HCT116 (cell line): ENCODE data around the gene PDLIM3.

Experiments used
- CEBPB ChIP-seq: IDR thresholded peaks from 2 replicates; pipeline ENCODE4 v1.6.1; 2012; ENCODE audit warnings: low read depth
- FOSL1 ChIP-seq: IDR thresholded peaks from 2 replicates; pipeline ENCODE4 v1.6.1; 2012; ENCODE audit warnings: low read depth
- JUND ChIP-seq: IDR thresholded peaks from 2 replicates; pipeline ENCODE4 v1.6.1; 2012
- POLR2A ChIP-seq: IDR thresholded peaks from 2 replicates; pipeline ENCODE4 v1.7.0; 2011; ENCODE audit warnings: borderline replicate concordance; ENCODE audit not compliant: insufficient read depth, insufficient read length; ENCODE audit errors: extremely low read depth
- RAD21 ChIP-seq: IDR thresholded peaks from 2 replicates; pipeline ENCODE4 v1.6.1; 2012; ENCODE audit warnings: low read depth, mild to moderate bottlenecking
- SRF ChIP-seq: IDR thresholded peaks from 2 replicates; pipeline ENCODE4 v1.6.1; 2012; ENCODE audit warnings: low read depth
- YY1 ChIP-seq: IDR thresholded peaks from 2 replicates; pipeline ENCODE4 v1.6.1; 2011; ENCODE audit warnings: low read length, low read depth, moderate library complexity, mild to moderate bottlenecking; ENCODE audit not compliant: insufficient replicate concordance; ENCODE audit errors: extremely low read depth
- TF ChIP-seq, protein P1 (sequence below), 3 experiments: fragments of 200-600 bp in 1 of 3; sonication (generic) in 1 of 3; IDR thresholded peaks in 2 of 3; conservative IDR thresholded peaks in 1 of 3; 2 replicates each; pipeline ENCODE4 v1.5.1; 2012 to 2017; ENCODE audit warnings: low read depth in 2 of 3, low read length in 2 of 3, antibody characterized with exemption in 1 of 3, borderline replicate concordance in 1 of 3, control low read depth in 1 of 3, mild to moderate bottlenecking in 1 of 3, mixed read lengths in 1 of 3, mixed run types in 1 of 3, moderate library complexity in 1 of 3; ENCODE audit not compliant: insufficient read depth in 1 of 3

DNA sequence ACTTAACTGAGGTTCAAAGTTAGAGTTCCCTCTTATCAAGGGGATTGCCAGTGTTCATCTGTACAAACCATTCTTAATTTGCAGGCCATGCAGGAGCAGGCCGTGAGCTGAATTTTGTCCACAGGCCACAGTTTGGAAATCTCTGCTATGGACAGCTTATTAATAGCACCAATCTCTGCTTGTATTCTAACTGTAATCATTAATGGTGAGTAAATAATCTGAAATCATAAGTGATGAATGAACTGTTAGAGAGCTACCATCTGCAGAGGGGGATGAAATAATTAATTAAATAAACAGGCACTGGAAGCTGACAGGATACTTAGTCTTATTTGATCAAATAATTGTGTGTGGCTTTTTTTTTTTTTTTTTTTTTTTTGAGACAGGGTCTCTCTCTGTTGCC lies 48.5 kb upstream of the PDLIM3 start:
- TF ChIP-seq POLR2A (no peak), JUND (no peak), FOSL1 (no peak), CEBPB (no peak), RAD21 (no peak), YY1 (no peak), SRF (no peak)
- TF ChIP-seq, protein P1, sequence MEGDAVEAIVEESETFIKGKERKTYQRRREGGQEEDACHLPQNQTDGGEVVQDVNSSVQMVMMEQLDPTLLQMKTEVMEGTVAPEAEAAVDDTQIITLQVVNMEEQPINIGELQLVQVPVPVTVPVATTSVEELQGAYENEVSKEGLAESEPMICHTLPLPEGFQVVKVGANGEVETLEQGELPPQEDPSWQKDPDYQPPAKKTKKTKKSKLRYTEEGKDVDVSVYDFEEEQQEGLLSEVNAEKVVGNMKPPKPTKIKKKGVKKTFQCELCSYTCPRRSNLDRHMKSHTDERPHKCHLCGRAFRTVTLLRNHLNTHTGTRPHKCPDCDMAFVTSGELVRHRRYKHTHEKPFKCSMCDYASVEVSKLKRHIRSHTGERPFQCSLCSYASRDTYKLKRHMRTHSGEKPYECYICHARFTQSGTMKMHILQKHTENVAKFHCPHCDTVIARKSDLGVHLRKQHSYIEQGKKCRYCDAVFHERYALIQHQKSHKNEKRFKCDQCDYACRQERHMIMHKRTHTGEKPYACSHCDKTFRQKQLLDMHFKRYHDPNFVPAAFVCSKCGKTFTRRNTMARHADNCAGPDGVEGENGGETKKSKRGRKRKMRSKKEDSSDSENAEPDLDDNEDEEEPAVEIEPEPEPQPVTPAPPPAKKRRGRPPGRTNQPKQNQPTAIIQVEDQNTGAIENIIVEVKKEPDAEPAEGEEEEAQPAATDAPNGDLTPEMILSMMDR (IDR thresholded peaks at IDR 0.05 in 2 of 3, conservative IDR thresholded peaks at IDR 0.05 in 1 of 3; ENCODE audit: borderline replicate concordance in 1 of 3, insufficient read depth in 1 of 3, low read depth in 2 of 3, low read length in 2 of 3) = no peak
